ENCODE results near the gene ZIC1. TPM values are rescaled to one million over a fixed set of nuclear protein-coding genes. Genes with fewer than 3 reads are reported as not detected.

The ZIC1 gene
- total and polyA plus RNA-seq, 2 of the 13 experiments (the other 11 are each of a cell fraction or from before 2014, with no cell fraction given) = not detected

DNA sequence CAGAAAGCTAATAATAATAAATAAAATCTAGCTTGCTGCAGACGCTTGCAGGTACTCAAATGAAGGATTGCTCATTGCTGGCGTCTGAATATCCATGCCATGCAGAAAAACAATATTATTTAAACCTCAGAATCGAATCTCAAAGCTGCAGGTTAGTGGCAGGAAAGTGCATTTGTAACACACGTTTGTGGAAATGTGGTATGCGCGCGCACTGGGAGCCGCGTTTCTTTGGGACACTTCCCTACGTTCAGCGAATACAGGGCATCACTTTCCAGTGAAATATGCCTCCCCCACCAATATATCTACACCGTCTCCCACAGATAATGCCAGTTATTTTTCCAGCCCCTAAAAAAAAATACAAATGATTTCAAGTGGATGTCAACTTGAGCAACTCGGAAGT, 39.9 kb upstream of the ZIC1 start:
- CTCF ChIA-PET (ENCODE audit: low intra/inter-chr PET ratio, low total read pairs) = no interaction called here
- Histone ChIP-seq H3K4me1 (ENCODE audit: insufficient read depth, low read length) (peaks cover 18% of the 10 kb centered on the region), H3K36me3 (replicated peaks in 1 of 2; ENCODE audit: control insufficient read depth in 1 of 2, insufficient read depth in 2 of 2, low read length in 2 of 2) (no peaks in the 10 kb centered on the region), H3K79me2 (ENCODE audit: insufficient read depth, low read length) (no peaks in the 10 kb centered on the region), H3K27me3 (ENCODE audit: control insufficient read depth in 1 of 2, insufficient read depth in 2 of 2, low read length in 2 of 2) (peaks cover 0 to 12% of the 10 kb centered on the region in 2 experiments; a peak in 2 of 5 replicates), H2AFZ (ENCODE audit: low read length) (no peak overlapping the region), H3K27ac (ENCODE audit: extremely low read length, insufficient read depth, low read length) (no peak overlapping the region), H3K9me3 (ENCODE audit: low read length) (no peaks in the 10 kb centered on the region), H4K20me1 (ENCODE audit: insufficient read depth, low read length) (no peaks in the 10 kb centered on the region), H3K4me3 (replicated peaks in 1 of 3; ENCODE audit: insufficient read depth in 1 of 3, low read depth in 2 of 3, low read length in 3 of 3) (no peak overlapping the region), H3K4me2 (ENCODE audit: low read depth, low read length) (peak overlapping the region; percentile 59; the same call in 1 of the 2 replicates), H3K9ac (ENCODE audit: insufficient read depth, low read depth, low read length) (no peak overlapping the region)
- POLR2A ChIA-PET = no interaction called here
- no peak for FAIRE-seq
- in situ Hi-C loops (cut with HindIII; ENCODE audit: extremely low pct_ligation_motif_present, low pct_unique_long_range_greater_than_20kb) = no loop called here
- intact Hi-C loops (cut with micrococcal nuclease; ENCODE audit: unreplicated experiment) = loop anchor here (5.0 to 10.0 kb wide), 3 partner anchors 246 to 1214 kb away; no protein-coding TSS in a partner anchor
- BruUV-seq (replicated peaks) = no TSS peak
- WGBS (ENCODE audit: low lambda C conversion rate) = 69% methylated on average over 13 of the region's 13 CpGs
- no peak for DNase-seq (ENCODE audit: low spot score)
- no peak for ATAC-seq
- TF ChIP-seq NFIC (IDR thresholded peaks at IDR 0.05; ENCODE audit: low read length) = 0 out of 2 replicates have a peak, but pooled peaks have one; percentile 14
- no peak for TF ChIP-seq KAT2B (IDR thresholded peaks at IDR 0.05; ENCODE audit: borderline replicate concordance, low read depth, low read length)

DNA sequence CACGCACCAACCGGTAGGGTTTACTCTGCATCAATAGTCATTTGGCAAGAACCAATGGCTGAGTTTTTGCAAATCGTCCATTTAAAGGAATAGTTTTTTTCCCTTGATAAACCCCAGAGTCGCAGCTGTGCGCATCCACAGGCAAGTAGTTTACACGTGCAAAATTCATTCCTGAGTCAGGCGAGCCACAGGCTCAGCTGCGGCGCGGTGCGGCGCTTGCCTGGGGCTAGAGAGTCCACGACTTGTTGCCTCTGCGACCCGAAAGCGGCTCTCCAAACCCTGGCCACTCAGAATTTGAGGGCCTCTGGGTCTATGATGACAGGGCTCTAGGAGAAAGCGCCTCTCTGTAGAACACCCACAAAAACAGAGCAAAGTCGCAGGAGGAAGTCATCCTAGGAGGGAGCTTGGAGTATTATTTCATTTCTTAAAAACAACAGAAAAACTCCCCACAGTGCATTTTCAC, 39.5 kb upstream of the ZIC1 start:
- POLR2A ChIA-PET = no interaction called here
- intact Hi-C loops (cut with micrococcal nuclease; ENCODE audit: unreplicated experiment) (loop anchor here (5.0 to 10.0 kb wide), 3 partner anchors 245 to 1215 kb away; no protein-coding TSS in a partner anchor), in situ Hi-C loops (cut with HindIII; ENCODE audit: extremely low pct_ligation_motif_present, low pct_unique_long_range_greater_than_20kb) (no loop called here)
- 78% methylated on average over 12 of the region's 18 CpGs for WGBS (ENCODE audit: low lambda C conversion rate)
- Histone ChIP-seq H2AFZ (ENCODE audit: low read length) (no peak overlapping the region), H3K4me3 (replicated peaks in 1 of 3; ENCODE audit: insufficient read depth in 1 of 3, low read depth in 2 of 3, low read length in 3 of 3) (no peak overlapping the region), H3K36me3 (replicated peaks in 1 of 2; ENCODE audit: control insufficient read depth in 1 of 2, insufficient read depth in 2 of 2, low read length in 2 of 2) (no peaks in the 10 kb centered on the region), H3K27me3 (ENCODE audit: control insufficient read depth in 1 of 2, insufficient read depth in 2 of 2, low read length in 2 of 2) (peaks cover 0 to 12% of the 10 kb centered on the region in 2 experiments; a peak in 2 of 5 replicates), H3K4me1 (ENCODE audit: insufficient read depth, low read length) (peaks cover 18% of the 10 kb centered on the region), H3K4me2 (ENCODE audit: low read depth, low read length) (no peak overlapping the region), H3K9me3 (ENCODE audit: low read length) (no peaks in the 10 kb centered on the region), H3K27ac (ENCODE audit: extremely low read length, insufficient read depth, low read length) (no peak overlapping the region), H4K20me1 (ENCODE audit: insufficient read depth, low read length) (no peaks in the 10 kb centered on the region), H3K79me2 (ENCODE audit: insufficient read depth, low read length) (no peaks in the 10 kb centered on the region), H3K9ac (ENCODE audit: insufficient read depth, low read depth, low read length) (no peak overlapping the region)
- FAIRE-seq = no peak
- CTCF ChIA-PET (ENCODE audit: low intra/inter-chr PET ratio, low total read pairs) = no interaction called here
- BruUV-seq (replicated peaks) = no TSS peak
- no peak for ATAC-seq
- DNase-seq (ENCODE audit: low spot score) = no peak
- TF ChIP-seq ZNF747 (CRISPR knock-in tag; IDR thresholded peaks at IDR 0.05; ENCODE audit: borderline replicate concordance) (no peak), REXO4 (CRISPR knock-in tag; IDR thresholded peaks at IDR 0.05; ENCODE audit: borderline replicate concordance) (no peak), CENPX (CRISPR knock-in tag; IDR thresholded peaks at IDR 0.05) (no peak), MED1 (CRISPR knock-in tag; IDR thresholded peaks at IDR 0.05) (no peak), ZNF224 (CRISPR knock-in tag; IDR thresholded peaks at IDR 0.05) (no peak), SNRNP70 (IDR thresholded peaks at IDR 0.05; ENCODE audit: low read depth, low read length) (no peak), IRX3 (CRISPR knock-in tag; IDR thresholded peaks at IDR 0.05; ENCODE audit: borderline replicate concordance, low read depth) (no peak), FOXP1 (IDR thresholded peaks at IDR 0.05) (no peak), FOXP1 (CRISPR knock-in tag; IDR thresholded peaks at IDR 0.05) (no peak), HNRNPUL1 (IDR thresholded peaks at IDR 0.05; ENCODE audit: low read depth, low read length) (no peak), ZNF10 (CRISPR knock-in tag; IDR thresholded peaks at IDR 0.05; ENCODE audit: borderline replicate concordance, low read depth) (no peak), ZIK1 (CRISPR knock-in tag; IDR thresholded peaks at IDR 0.05; ENCODE audit: borderline replicate concordance, low read depth) (no peak), MEIS2 (CRISPR knock-in tag; IDR thresholded peaks at IDR 0.05) (no peak), AGO1 (IDR thresholded peaks at IDR 0.05; ENCODE audit: low read depth, low read length, poor library complexity, severe bottlenecking) (no peak), NR2C2 (CRISPR knock-in tag; IDR thresholded peaks at IDR 0.05; ENCODE audit: borderline replicate concordance) (no peak)
- TF ChIP-seq, protein P1, sequence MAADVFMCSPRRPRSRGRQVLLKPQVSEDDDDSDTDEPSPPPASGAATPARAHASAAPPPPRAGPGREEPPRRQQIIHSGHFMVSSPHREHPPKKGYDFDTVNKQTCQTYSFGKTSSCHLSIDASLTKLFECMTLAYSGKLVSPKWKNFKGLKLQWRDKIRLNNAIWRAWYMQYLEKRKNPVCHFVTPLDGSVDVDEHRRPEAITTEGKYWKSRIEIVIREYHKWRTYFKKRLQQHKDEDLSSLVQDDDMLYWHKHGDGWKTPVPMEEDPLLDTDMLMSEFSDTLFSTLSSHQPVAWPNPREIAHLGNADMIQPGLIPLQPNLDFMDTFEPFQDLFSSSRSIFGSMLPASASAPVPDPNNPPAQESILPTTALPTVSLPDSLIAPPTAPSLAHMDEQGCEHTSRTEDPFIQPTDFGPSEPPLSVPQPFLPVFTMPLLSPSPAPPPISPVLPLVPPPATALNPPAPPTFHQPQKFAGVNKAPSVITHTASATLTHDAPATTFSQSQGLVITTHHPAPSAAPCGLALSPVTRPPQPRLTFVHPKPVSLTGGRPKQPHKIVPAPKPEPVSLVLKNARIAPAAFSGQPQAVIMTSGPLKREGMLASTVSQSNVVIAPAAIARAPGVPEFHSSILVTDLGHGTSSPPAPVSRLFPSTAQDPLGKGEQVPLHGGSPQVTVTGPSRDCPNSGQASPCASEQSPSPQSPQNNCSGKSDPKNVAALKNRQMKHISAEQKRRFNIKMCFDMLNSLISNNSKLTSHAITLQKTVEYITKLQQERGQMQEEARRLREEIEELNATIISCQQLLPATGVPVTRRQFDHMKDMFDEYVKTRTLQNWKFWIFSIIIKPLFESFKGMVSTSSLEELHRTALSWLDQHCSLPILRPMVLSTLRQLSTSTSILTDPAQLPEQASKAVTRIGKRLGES (CRISPR knock-in tag; IDR thresholded peaks at IDR 0.05; ENCODE audit: borderline replicate concordance) = no peak
